HCT116 (cell line): ENCODE results near the gene TNS3. TPM values are rescaled to one million over a fixed set of nuclear protein-coding genes. Genes with fewer than 3 reads are reported as not detected.

ENCODE experiments used
- ATAC-seq: fragments of 200-7000 bp; cut with Tn5 transposase; 2 replicates; pipeline ENCODE4 v1.9.1; 2020; ENCODE audit warnings: mild to moderate bottlenecking, moderate library complexity
- BruUV-seq: library from RNA; stranded (reverse); fragments of 400-500 nt; replicated peaks from 2 replicates; lab custom pipeline; 2021; lab: Mats Ljungman, UMichigan
- CTCF ChIA-PET: fragments of 300-600 bp; sonication (Branson Sonifier 250); formaldehyde crosslinking; loops from one replicate; lab custom pipeline; 2021; ENCODE audit warnings: antibody characterized with exemption; lab: Charles Lee
- POLR2A ChIA-PET: fragments of 300-600, 350-600 bp; sonication (Branson Sonifier 250); formaldehyde crosslinking; loops from one replicate; lab custom pipeline; 2021; ENCODE audit warnings: antibody characterized with exemption; lab: Charles Lee
- RAD21 ChIA-PET, 2 experiments: fragments of 300-600 bp; sonication (Branson Sonifier 250); formaldehyde crosslinking; loops; one replicate each; lab custom pipeline; 2023; ENCODE audit warnings: low total read pairs in 2 of 2; ENCODE audit not compliant: uncharacterized antibody in 2 of 2, unreplicated experiment in 2 of 2, low non-redundant PET in 1 of 2; lab: Charles Lee
- DNase-seq: peaks from one replicate; pipeline ENCODE4 v3.0.0-alpha.2; 2010; ENCODE audit warnings: low read depth, low spot score
- H2AFZ ChIP-seq: fragments of 200-600 bp; shearing (Covaris generic), sonication (generic); 2 replicates; pipeline ENCODE4 v1.6.1; 2017; ENCODE audit warnings: low read depth, mixed run types, mixed read lengths, antibody characterized with exemption, low read length; ENCODE audit not compliant: poor library complexity, severe bottlenecking
- H3K27ac ChIP-seq: 2 replicates; pipeline ENCODE4 v1.5.1; 2012; ENCODE audit warnings: low read depth, low read length
- H3K27me3 ChIP-seq: fragments of 200-600 bp; sonication (generic); 2 replicates; pipeline ENCODE4 v1.6.1; 2016; ENCODE audit warnings: mixed run types, low read length, mixed read lengths; ENCODE audit not compliant: insufficient read depth
- H3K36me3 ChIP-seq, 2 experiments: fragments of 200-500 bp in 1 of 2; fragments of 200-600 bp in 1 of 2; sonication (Bioruptor generic) in 1 of 2; sonication (generic) in 1 of 2; 2 replicates each; pipeline versions ENCODE4 v1.5.1 to v1.6.1; 2014 to 2016; ENCODE audit warnings: low read length in 2 of 2, inconsistent platforms in 1 of 2, mixed read lengths in 1 of 2, mixed run types in 1 of 2; ENCODE audit not compliant: insufficient read depth in 2 of 2, control insufficient read depth in 1 of 2
- H3K4me1 ChIP-seq, 2 experiments: fragments of 200-600 bp in 1 of 2; sonication (generic) in 1 of 2; 2 replicates each; pipeline versions ENCODE4 v1.5.1 to v1.6.1; 2012 to 2017; ENCODE audit warnings: low read length in 2 of 2, inconsistent platforms in 1 of 2, mild to moderate bottlenecking in 1 of 2, mixed read lengths in 1 of 2, mixed run types in 1 of 2, moderate library complexity in 1 of 2; ENCODE audit not compliant: insufficient read depth in 2 of 2, control insufficient read depth in 1 of 2
- H3K4me2 ChIP-seq: fragments of 200-600 bp; sonication (generic); 2 replicates; pipeline ENCODE4 v1.6.1; 2017; ENCODE audit warnings: mixed run types, low read length, mixed read lengths
- H3K4me3 ChIP-seq, 2 experiments: fragments of 200-600 bp in 1 of 2; sonication (generic) in 1 of 2; replicated peaks in 1 of 2; 2 replicates each; pipeline ENCODE4 v1.5.1; 2011 to 2016; ENCODE audit warnings: low read length in 2 of 2, control low read depth in 1 of 2, low read depth in 1 of 2, mild to moderate bottlenecking in 1 of 2, mixed read lengths in 1 of 2, mixed run types in 1 of 2
- H3K79me2 ChIP-seq: fragments of 200-600 bp; sonication (generic); 2 replicates; pipeline ENCODE4 v1.6.1; 2017; ENCODE audit warnings: mild to moderate bottlenecking, mixed run types, low read length, moderate library complexity, mixed read lengths; ENCODE audit not compliant: insufficient read depth
- H3K9ac ChIP-seq: fragments of 200-600 bp; sonication (generic); 2 replicates; pipeline ENCODE4 v1.6.1; 2016; ENCODE audit warnings: low read length, mixed read lengths
- H3K9me2 ChIP-seq: fragments of 200-600 bp; sonication (generic), shearing (Covaris generic); 2 replicates; pipeline ENCODE4 v1.6.1; 2017; ENCODE audit warnings: mixed run types, mild to moderate bottlenecking, moderate library complexity; ENCODE audit not compliant: insufficient read depth
- H3K9me3 ChIP-seq, 2 experiments: fragments of 200-500 bp in 1 of 2; fragments of 200-600 bp in 1 of 2; sonication (Bioruptor generic) in 1 of 2; sonication (generic) in 1 of 2; 2 replicates each; pipeline ENCODE4 v1.6.1; 2014 to 2017; ENCODE audit warnings: low read length in 2 of 2, mixed read lengths in 2 of 2, inconsistent platforms in 1 of 2, low read depth in 1 of 2, mild to moderate bottlenecking in 1 of 2, mixed run types in 1 of 2, moderate library complexity in 1 of 2; ENCODE audit not compliant: control insufficient read depth in 1 of 2, insufficient read depth in 1 of 2
- H4K20me1 ChIP-seq: fragments of 200-600 bp; sonication (generic), shearing (Covaris generic); 2 replicates; pipeline ENCODE4 v1.6.1; 2017; ENCODE audit warnings: mixed run types, mild to moderate bottlenecking, moderate library complexity; ENCODE audit not compliant: insufficient read depth
- ATF3 ChIP-seq: IDR thresholded peaks from 2 replicates; pipeline ENCODE4 v1.6.1; 2012
- CEBPB ChIP-seq: IDR thresholded peaks from 2 replicates; pipeline ENCODE4 v1.6.1; 2012; ENCODE audit warnings: low read depth
- EGR1 ChIP-seq: IDR thresholded peaks from 2 replicates; pipeline ENCODE4 v1.6.1; 2012; ENCODE audit warnings: low read depth
- ELF1 ChIP-seq: IDR thresholded peaks from 2 replicates; pipeline ENCODE4 v1.6.1; 2012; ENCODE audit warnings: low read depth, borderline replicate concordance
- EZH2 ChIP-seq: fragments of 200-600 bp; sonication (generic); IDR thresholded peaks from 2 replicates; pipeline ENCODE4 v1.6.1; 2017; ENCODE audit warnings: antibody characterized with exemption, mixed run types
- EZH2phosphoT487 ChIP-seq: fragments of 200-600 bp; IDR thresholded peaks from 2 replicates; pipeline ENCODE4 v1.6.1; 2018; ENCODE audit warnings: antibody characterized with exemption, borderline replicate concordance
- FOSL1 ChIP-seq: IDR thresholded peaks from 2 replicates; pipeline ENCODE4 v1.6.1; 2012; ENCODE audit warnings: low read depth
- MAX ChIP-seq: IDR thresholded peaks from 2 replicates; pipeline ENCODE4 v1.6.1; 2012
- POLR2AphosphoS5 ChIP-seq: IDR thresholded peaks from 2 replicates; pipeline ENCODE4 v1.6.1; 2011; ENCODE audit warnings: mild to moderate bottlenecking, low read depth, low read length, moderate library complexity
- RAD21 ChIP-seq: IDR thresholded peaks from 2 replicates; pipeline ENCODE4 v1.6.1; 2012; ENCODE audit warnings: low read depth, mild to moderate bottlenecking
- REST ChIP-seq: IDR thresholded peaks from 2 replicates; pipeline ENCODE4 v1.6.1; 2012; ENCODE audit warnings: low read depth
- SIN3A ChIP-seq: IDR thresholded peaks from 2 replicates; pipeline ENCODE4 v1.6.1; 2012; ENCODE audit warnings: low read depth
- SP1 ChIP-seq: IDR thresholded peaks from 2 replicates; pipeline ENCODE4 v1.6.1; 2012; ENCODE audit warnings: low read depth
- SRF ChIP-seq: IDR thresholded peaks from 2 replicates; pipeline ENCODE4 v1.6.1; 2012; ENCODE audit warnings: low read depth
- TCF7L2 ChIP-seq: IDR thresholded peaks from 2 replicates; pipeline ENCODE4 v1.7.0; 2011; ENCODE audit warnings: borderline replicate concordance, inconsistent platforms; ENCODE audit not compliant: insufficient read depth, insufficient read length; ENCODE audit errors: extremely low read depth
- YY1 ChIP-seq: IDR thresholded peaks from 2 replicates; pipeline ENCODE4 v1.6.1; 2011; ENCODE audit warnings: low read length, low read depth, moderate library complexity, mild to moderate bottlenecking; ENCODE audit not compliant: insufficient replicate concordance; ENCODE audit errors: extremely low read depth
- ZNF274 ChIP-seq: fragments of 200-500 bp; sonication (Bioruptor generic); IDR thresholded peaks from 2 replicates; pipeline ENCODE4 v1.6.1; 2014; ENCODE audit warnings: mild to moderate bottlenecking, low read depth, low read length, inconsistent platforms
- intact Hi-C: fragments of 100-400 bp; cut with micrococcal nuclease; formaldehyde crosslinking; loops from 2 replicates; pipeline ENCODE4 v1.10.0; 2022
- total RNA-seq: library from RNA; stranded (reverse); gene quantifications from one replicate; pipeline ENCODE4 v1.2.1, GENCODE V29; 2021; ENCODE audit not compliant: unreplicated experiment
- TF ChIP-seq, protein P1 (sequence below): IDR thresholded peaks from 2 replicates; pipeline ENCODE4 v1.6.1; 2011; ENCODE audit warnings: mild to moderate bottlenecking, low read length, moderate library complexity; ENCODE audit not compliant: insufficient replicate concordance; ENCODE audit errors: extremely low read depth
- TF ChIP-seq, protein P2 (sequence below), 3 experiments: fragments of 200-600 bp in 1 of 3; sonication (generic) in 1 of 3; IDR thresholded peaks in 2 of 3; conservative IDR thresholded peaks in 1 of 3; 2 replicates each; pipeline ENCODE4 v1.5.1; 2012 to 2017; ENCODE audit warnings: low read depth in 2 of 3, low read length in 2 of 3, antibody characterized with exemption in 1 of 3, borderline replicate concordance in 1 of 3, control low read depth in 1 of 3, mild to moderate bottlenecking in 1 of 3, mixed read lengths in 1 of 3, mixed run types in 1 of 3, moderate library complexity in 1 of 3; ENCODE audit not compliant: insufficient read depth in 1 of 3

TNS3 gene
- total RNA-seq, 1 experiment from 2014 or later: 9.1 TPM

DNA sequence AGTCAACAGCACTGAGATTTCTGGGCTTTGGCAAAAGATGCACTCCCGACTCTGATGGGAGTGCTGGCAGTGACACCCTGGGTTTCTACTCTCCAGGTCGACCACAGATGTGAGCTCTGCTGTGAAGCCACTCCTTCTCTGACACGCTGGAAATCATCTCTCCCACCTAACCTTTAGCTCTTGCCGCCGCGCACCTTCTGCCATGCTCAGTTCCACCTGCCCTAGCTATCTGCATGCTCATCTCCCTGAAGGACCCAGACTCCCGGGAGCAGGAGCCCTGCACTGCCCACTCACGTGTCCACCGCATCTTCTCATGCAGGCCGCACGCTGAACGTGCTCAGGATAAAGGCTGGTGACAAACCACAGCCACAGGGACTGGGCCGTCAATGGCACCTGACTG is 174.8 kb downstream of the TNS3 start:
- H3K27me3 ChIP-seq: no peaks in the 10 kb centered on the region
- no peaks in the 10 kb centered on the region for H3K36me3 ChIP-seq
- H3K4me2 ChIP-seq: no peak overlapping the region
- H3K9ac ChIP-seq: no peak overlapping the region
- intact Hi-C loops: no loop called here
- RAD21 ChIA-PET: no interaction called here
- H3K4me1 ChIP-seq: peaks cover 0 to 16% of the 10 kb centered on the region in 2 experiments; a peak in 2 of 4 replicates
- H3K4me3 ChIP-seq: no peak overlapping the region
- H2AFZ ChIP-seq: no peak overlapping the region
- no peaks in the 10 kb centered on the region for H4K20me1 ChIP-seq
- ATAC-seq (no peak), DNase-seq (no peak)
- no peaks in the 10 kb centered on the region for H3K9me2 ChIP-seq
- no peak overlapping the region for H3K27ac ChIP-seq
- no peaks in the 10 kb centered on the region for H3K79me2 ChIP-seq
- BruUV-seq: no TSS peak
- POLR2A ChIA-PET: no interaction called here
- CTCF ChIA-PET: no interaction called here
- TF ChIP-seq POLR2AphosphoS5 (no peak), ELF1 (no peak), SP1 (no peak), YY1 (no peak), RAD21 (no peak), REST (no peak), EGR1 (no peak), CEBPB (no peak), FOSL1 (no peak), ATF3 (no peak), TCF7L2 (no peak), MAX (no peak), SIN3A (no peak), EZH2 (no peak), EZH2phosphoT487 (no peak), SRF (no peak), ZNF274 (no peak)
- TF ChIP-seq, protein P1, sequence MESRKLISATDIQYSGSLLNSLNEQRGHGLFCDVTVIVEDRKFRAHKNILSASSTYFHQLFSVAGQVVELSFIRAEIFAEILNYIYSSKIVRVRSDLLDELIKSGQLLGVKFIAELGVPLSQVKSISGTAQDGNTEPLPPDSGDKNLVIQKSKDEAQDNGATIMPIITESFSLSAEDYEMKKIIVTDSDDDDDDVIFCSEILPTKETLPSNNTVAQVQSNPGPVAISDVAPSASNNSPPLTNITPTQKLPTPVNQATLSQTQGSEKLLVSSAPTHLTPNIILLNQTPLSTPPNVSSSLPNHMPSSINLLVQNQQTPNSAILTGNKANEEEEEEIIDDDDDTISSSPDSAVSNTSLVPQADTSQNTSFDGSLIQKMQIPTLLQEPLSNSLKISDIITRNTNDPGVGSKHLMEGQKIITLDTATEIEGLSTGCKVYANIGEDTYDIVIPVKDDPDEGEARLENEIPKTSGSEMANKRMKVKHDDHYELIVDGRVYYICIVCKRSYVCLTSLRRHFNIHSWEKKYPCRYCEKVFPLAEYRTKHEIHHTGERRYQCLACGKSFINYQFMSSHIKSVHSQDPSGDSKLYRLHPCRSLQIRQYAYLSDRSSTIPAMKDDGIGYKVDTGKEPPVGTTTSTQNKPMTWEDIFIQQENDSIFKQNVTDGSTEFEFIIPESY: no peak
- TF ChIP-seq, protein P2, sequence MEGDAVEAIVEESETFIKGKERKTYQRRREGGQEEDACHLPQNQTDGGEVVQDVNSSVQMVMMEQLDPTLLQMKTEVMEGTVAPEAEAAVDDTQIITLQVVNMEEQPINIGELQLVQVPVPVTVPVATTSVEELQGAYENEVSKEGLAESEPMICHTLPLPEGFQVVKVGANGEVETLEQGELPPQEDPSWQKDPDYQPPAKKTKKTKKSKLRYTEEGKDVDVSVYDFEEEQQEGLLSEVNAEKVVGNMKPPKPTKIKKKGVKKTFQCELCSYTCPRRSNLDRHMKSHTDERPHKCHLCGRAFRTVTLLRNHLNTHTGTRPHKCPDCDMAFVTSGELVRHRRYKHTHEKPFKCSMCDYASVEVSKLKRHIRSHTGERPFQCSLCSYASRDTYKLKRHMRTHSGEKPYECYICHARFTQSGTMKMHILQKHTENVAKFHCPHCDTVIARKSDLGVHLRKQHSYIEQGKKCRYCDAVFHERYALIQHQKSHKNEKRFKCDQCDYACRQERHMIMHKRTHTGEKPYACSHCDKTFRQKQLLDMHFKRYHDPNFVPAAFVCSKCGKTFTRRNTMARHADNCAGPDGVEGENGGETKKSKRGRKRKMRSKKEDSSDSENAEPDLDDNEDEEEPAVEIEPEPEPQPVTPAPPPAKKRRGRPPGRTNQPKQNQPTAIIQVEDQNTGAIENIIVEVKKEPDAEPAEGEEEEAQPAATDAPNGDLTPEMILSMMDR (IDR thresholded peaks at IDR 0.05 in 2 of 3, conservative IDR thresholded peaks at IDR 0.05 in 1 of 3; ENCODE audit: borderline replicate concordance in 1 of 3, insufficient read depth in 1 of 3, low read depth in 2 of 3, low read length in 2 of 3): no peak
- H3K9me3 ChIP-seq: no peaks in the 10 kb centered on the region
